Kidney epithelial cell (primary cell): Measurements from ENCODE around the gene ZDHHC8. TPM values are rescaled to one million over a fixed set of nuclear protein-coding genes. Genes with fewer than 3 reads are reported as not detected.

ENCODE experiments used
- DNase-seq: peaks from one replicate; pipeline ENCODE4 v3.0.0-alpha.2; 2010; ENCODE audit warnings: low read depth
- H3K27me3 ChIP-seq: 2 replicates; pipeline ENCODE4 v1.6.0; 2011; ENCODE audit warnings: low read length; ENCODE audit not compliant: control insufficient read depth, insufficient read depth
- H3K36me3 ChIP-seq: 2 replicates; pipeline ENCODE4 v1.5.1; 2011; ENCODE audit warnings: low read length; ENCODE audit not compliant: control insufficient read depth, insufficient read depth
- H3K4me3 ChIP-seq: 2 replicates; pipeline ENCODE4 v1.5.1; 2011; ENCODE audit warnings: low read depth, mild to moderate bottlenecking, control low read depth, low read length
- CTCF ChIP-seq: IDR thresholded peaks from 2 replicates; pipeline ENCODE4 v1.5.1; 2011; ENCODE audit warnings: mild to moderate bottlenecking, moderate library complexity, low read length, control low read depth, inconsistent platforms; ENCODE audit not compliant: insufficient read depth, poor library complexity, severe bottlenecking
- total RNA-seq: library from RNA; depleted of rRNA; stranded (reverse); fragments of >200 nt; gene quantifications from 2 replicates; pipeline ENCODE4 v1.2.3, GENCODE V29; 2015

Gene ZDHHC8
- total RNA-seq, 1 donor from 2014 or later = 26.9 TPM

GRCh38 chr22:20135806-20136602 lies 4.4 kb downstream of the ZDHHC8 start:
- DNase-seq = no peak
- Histone ChIP-seq H3K4me3 (no peak overlapping the region), H3K36me3 (no peaks in the 10 kb centered on the region), H3K27me3 (no peaks in the 10 kb centered on the region)
- no peak for TF ChIP-seq CTCF

- Histone ChIP-seq H3K4me3 (no peak overlapping the region), H3K36me3 (no peaks in the 10 kb centered on the region), H3K27me3 (no peaks in the 10 kb centered on the region)
- DNase-seq = no peak
- no peak for TF ChIP-seq CTCF
Measured at GRCh38 chr22:20136603-20136873, 4.9 kb downstream of the ZDHHC8 start.

GRCh38 chr22:20137113-20137512 lies 5.5 kb downstream of the ZDHHC8 start:
- no peaks in the 10 kb centered on the region for H3K36me3 ChIP-seq
- DNase-seq = no peak
- H3K27me3 ChIP-seq = no peaks in the 10 kb centered on the region
- no peak for TF ChIP-seq CTCF
- H3K4me3 ChIP-seq = no peak overlapping the region

- TF ChIP-seq CTCF = no peak
- no peaks in the 10 kb centered on the region for H3K36me3 ChIP-seq
- H3K27me3 ChIP-seq = no peaks in the 10 kb centered on the region
- DNase-seq = no peak
- H3K4me3 ChIP-seq = no peak overlapping the region
Measured at GRCh38 chr22:20137671-20138416, 6.2 kb downstream of the ZDHHC8 start.

- no peak for TF ChIP-seq CTCF
- no peaks in the 10 kb centered on the region for H3K27me3 ChIP-seq
- H3K4me3 ChIP-seq = no peak overlapping the region
- DNase-seq = no peak
- no peaks in the 10 kb centered on the region for H3K36me3 ChIP-seq
Measured at GRCh38 chr22:20138417-20138738, 6.8 kb downstream of the ZDHHC8 start.
